ENCODE data around the gene GBX1.

Gene GBX1

GRCh38 chr7:151152643-151153513 is 14.6 kb downstream of the GBX1 start:
- TF ChIP-seq ZFX (IDR thresholded peaks at IDR 0.05), result no peak
- TF ChIP-seq CTCF (conservative IDR thresholded peaks at IDR 0.05), result no peak
- H3K27ac ChIP-seq, result no peak overlapping the region

GRCh38 chr7:151150388-151150787 is 17.1 kb downstream of the GBX1 start:
- no peak overlapping the region for H3K27ac ChIP-seq

GRCh38 chr7:151148319-151149259 is 18.9 kb downstream of the GBX1 start:
- H3K27ac ChIP-seq, result no peak overlapping the region

More at GRCh38 chr7:151150388-151150787, 17.1 kb downstream of the GBX1 start:
- no peak for TF ChIP-seq CTCF (conservative IDR thresholded peaks at IDR 0.05)
- no peak for TF ChIP-seq ZFX (IDR thresholded peaks at IDR 0.05)

GRCh38 chr7:151146761-151147160 is 20.7 kb downstream of the GBX1 start:
- H3K27ac ChIP-seq, result no peak overlapping the region
- TF ChIP-seq CTCF (conservative IDR thresholded peaks at IDR 0.05) (no peak), ZFX (IDR thresholded peaks at IDR 0.05) (no peak)

More at GRCh38 chr7:151148319-151149259, 18.9 kb downstream of the GBX1 start:
- TF ChIP-seq CTCF (conservative IDR thresholded peaks at IDR 0.05), result no peak
- TF ChIP-seq ZFX (IDR thresholded peaks at IDR 0.05), result no peak

GRCh38 chr7:151144387-151144786 is 23.1 kb downstream of the GBX1 start:
- no peak overlapping the region for H3K27ac ChIP-seq
- no peak for TF ChIP-seq ZFX (IDR thresholded peaks at IDR 0.05)
- TF ChIP-seq CTCF (conservative IDR thresholded peaks at IDR 0.05), result no peak

- no peak overlapping the region for H3K27ac ChIP-seq
- TF ChIP-seq CTCF (conservative IDR thresholded peaks at IDR 0.05), result no peak
- TF ChIP-seq ZFX (IDR thresholded peaks at IDR 0.05), result no peak
Observed at GRCh38 chr7:151143261-151144015, 24.1 kb downstream of the GBX1 start.
